Middle frontal gyrus (tissue), 1 donor: ENCODE results near the gene SLC6A4.
"Not testable (repeated sequence)": the region's sequence is repeated elsewhere in the genome, so short reads cannot be mapped to it uniquely, and the experiment has no call there.

Experiments
- DNase-seq: peaks from one replicate; pipeline ENCODE4 v3.0.0-alpha.2; 2015; ENCODE audit warnings: low spot score; ENCODE audit errors: extremely low spot score

The SLC6A4 gene

GRCh38 chr17:30238387-30239088, 3.0 kb upstream of the SLC6A4 start:
- no peak for DNase-seq

DNA sequence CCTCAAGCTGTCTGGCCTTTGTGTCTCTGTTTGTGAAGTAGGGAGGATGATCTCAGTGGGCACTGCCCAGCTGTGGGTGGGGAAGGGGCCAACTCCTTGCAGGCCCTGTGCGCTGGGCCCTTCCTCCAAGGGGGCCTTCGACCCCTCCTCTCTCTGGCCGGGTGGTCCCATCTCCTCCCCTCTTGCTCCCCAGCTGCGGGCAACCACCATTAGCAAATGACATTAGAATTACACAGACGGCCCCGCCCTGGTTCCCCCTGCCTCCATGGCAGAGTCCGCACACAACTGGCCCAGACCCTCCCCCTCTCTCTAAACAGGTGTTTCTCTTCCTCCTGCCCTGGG, 2.5 kb upstream of the SLC6A4 start:
- no peak for DNase-seq

DNA sequence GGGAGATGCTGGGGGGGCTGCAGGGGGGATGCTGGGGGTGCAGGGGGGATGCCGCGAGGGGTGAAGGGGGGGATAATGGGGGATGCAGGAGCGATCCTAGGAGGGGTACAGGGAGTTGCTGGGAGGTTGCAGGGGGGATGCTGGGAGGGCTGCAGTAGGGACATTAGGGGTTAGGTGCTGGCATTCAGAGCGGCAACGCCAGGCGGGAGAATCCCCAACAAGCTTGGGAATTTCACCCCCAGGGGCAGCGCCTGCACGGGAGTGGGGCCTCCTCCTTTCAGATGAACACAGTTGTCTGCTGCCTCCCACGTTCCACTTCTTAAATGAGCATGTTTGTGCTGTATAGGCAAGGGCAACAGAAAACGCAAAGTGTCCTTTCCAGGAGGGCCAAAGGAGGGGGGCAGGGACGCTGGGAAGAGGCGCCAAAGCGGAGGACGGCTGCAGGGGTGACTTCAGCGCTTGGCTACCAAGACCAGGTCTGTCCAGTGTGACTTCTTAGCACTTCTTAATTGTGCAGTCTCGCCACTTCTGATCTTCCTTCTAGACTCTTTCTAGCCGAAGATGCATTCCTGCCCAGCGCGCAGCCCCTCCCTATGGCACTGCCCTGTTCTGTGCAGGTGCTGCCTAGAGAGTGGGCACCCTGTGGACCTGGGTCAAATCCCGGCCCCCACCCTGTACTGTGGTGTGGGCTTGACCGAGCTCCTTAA, 2.0 kb upstream of the SLC6A4 start:
- no peak for DNase-seq

DNA sequence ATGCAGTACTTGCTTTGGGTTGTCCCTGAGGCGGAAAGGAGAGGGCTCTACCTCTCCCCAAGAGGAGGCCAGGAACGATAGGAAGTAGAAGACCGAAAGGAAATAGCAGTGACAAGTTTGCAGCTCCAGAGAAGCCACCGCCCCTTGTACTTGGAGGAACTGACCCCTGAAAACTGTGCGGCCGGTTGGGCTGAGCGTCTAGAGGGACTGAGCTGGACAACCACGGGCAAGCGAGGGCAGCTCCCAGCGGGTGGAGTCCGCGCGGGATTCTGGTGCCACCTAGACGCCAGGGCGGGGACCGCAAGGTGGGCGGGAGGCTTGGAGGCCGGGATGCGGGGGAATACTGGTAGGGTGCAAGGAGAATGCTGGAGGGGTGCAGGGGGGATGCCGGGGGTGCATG, 1.3 kb upstream of the SLC6A4 start:
- DNase-seq, result no peak

DNA sequence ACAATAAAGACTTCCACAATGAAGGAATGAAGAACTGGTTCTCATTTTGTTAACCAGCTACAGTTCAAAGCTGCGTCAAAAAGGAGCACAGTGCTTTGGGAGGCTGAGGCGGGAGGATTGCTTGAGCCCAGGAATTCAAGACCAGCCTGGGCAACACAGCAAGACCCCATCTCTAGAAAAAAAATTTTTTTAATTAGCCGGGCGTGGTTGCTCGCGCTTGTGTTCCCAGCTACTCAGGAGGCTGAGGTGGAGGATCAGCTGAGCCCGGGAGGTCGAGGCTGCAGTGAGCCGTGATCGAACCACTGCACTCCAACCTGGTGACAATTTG, 764 bp upstream of the SLC6A4 start:
- DNase-seq, result no peak

GRCh38 chr17:30234964-30235363, 533 bp downstream of the SLC6A4 start:
- DNase-seq, result no peak

DNA sequence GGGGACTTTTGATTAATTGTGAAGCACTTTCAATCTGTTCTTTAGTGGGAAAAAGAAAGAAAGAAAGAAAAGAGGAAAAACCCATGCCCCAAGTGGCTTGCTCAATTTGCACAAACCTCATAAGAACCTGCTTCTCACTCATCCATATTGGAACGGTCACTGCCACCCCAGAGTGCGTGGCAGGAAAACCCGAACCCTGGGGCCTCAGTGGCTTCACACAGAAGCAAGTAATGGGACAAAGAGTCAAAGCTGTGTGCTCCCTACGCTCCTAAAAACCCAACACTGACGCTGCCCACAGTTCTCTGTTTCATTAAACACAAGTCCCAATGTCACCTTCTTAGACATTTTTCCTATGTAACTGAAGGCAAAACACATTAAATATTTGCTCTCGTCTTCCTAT, 1.2 kb downstream of the SLC6A4 start:
- no peak for DNase-seq

GRCh38 chr17:30232824-30233427, 2.6 kb downstream of the SLC6A4 start:
- DNase-seq, result no peak

DNA sequence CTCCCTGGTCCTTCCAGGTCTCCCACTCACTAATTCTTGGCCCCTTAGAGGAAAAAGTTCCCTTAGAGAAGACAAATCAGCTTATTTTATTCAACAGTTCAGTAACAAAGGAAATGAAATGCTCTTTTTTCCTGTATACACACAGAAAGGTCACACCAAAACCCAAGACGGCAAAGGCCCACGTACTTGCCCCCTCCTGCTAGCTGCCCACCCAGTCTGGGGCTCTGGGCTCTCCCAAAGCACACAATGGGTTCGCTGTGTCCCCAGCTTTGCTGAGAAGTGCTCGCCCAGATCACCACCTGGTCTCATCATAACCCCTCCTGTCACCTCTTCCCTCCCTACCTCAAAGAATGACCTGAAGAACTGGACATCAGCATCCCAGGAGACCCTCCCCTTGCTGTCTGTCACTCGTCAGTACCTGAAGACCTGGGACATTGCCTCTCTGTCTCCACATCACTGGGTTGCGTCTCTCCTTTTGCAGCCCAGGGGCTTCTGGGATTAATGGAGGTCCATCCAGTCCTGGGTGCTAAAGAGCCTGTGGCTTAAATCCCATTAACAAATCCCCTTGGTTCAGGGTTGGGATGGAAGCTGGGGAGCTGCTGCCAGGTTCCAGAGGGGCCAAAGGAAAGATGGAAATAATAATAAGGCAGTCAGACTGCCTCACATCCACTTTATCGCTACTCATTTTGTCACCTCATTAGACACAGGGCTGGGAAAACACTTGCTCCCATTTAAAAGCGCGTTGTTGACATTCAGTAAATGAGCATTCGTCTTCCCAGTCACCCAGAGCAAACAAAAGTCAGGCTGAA, 3.3 kb downstream of the SLC6A4 start:
- no peak for DNase-seq

GRCh38 chr17:30230596-30231125, 4.8 kb downstream of the SLC6A4 start:
- no peak for DNase-seq

GRCh38 chr17:30230009-30230408, 5.5 kb downstream of the SLC6A4 start:
- not testable (repeated sequence) for DNase-seq

GRCh38 chr17:30229012-30229411, 6.5 kb downstream of the SLC6A4 start:
- no peak for DNase-seq

DNA sequence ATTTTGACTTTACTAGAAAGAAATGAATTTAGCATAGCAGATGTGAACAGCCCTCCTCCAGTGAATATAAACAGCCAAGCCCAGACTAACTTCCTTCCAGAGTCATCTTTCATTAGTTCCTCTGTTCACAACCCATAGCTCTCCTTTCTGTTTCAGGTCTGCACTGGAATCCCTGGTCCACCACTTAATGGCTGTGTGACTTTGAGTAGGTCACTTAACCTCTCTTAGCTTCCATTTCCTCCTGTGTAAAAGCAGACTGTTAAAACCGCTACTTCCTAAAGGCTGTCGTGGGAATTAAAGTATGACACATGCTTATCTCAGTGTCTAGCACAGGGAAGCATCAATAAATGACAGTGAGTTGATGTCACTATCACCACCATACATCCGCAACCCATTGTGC, 7.5 kb downstream of the SLC6A4 start:
- no peak for DNase-seq

GRCh38 chr17:30226878-30227277, 8.6 kb downstream of the SLC6A4 start:
- DNase-seq, result no peak

DNA sequence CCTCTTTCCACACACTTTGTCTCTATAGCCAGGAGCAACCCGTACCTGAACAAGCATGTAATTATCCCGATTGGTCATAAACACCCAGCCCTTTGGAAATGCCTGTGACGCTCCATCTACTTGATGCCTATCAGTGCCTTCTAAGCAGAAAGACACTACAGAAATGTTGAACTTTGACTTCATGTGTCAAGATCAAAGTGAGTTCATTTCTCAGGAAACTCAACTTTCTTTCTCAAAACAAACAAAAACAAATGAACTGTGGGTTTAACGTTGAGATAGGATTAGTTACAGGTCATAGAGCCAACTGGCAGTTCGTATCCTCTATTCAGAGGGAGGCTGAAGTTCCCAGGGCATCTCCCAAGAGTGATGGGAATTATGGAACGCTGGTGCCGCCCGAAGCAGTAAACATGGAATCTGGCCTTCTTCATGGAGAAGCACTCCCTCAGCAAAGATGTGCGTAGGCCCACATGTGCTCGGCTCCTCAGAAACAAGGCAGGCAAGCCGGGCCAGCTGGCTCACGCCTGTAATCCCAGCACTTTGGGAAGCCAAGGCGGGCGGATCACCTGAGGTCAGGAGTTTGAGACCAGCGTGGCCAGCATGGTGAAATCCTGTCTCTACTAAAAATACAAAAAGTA, 9.5 kb downstream of the SLC6A4 start:
- no peak for DNase-seq

- no peak for DNase-seq
Measured at GRCh38 chr17:30225112-30225511, 10.4 kb downstream of the SLC6A4 start.

- no peak for DNase-seq
Measured at GRCh38 chr17:30224419-30224960, 11.0 kb downstream of the SLC6A4 start.

DNA sequence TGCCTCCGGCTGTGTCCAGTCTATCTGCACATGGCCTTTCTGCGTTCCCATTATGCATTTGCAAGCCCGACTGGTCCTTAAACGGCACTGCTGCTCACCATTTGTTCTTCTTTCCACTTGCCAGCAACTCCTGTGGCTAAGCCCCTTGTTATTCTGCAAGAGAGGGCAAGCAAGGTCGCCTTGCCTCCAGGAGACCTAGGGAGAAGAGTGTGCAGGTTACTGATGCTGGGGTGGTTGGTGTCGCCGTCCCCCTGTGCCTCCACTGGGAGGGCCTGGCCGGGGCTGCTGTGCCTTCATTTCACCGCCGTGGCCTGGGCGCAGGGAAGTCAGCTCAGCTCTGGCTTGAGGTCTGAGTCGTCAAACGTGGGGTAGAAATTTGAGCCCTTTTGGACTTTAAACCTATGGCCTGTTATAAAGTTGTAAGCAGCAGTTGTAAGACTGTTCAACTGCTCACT, 12.7 kb downstream of the SLC6A4 start:
- DNase-seq, result no peak

GRCh38 chr17:30222251-30222650, 13.2 kb downstream of the SLC6A4 start:
- no peak for DNase-seq

- no peak for DNase-seq
Measured at GRCh38 chr17:30221346-30221745, 14.2 kb downstream of the SLC6A4 start.

- DNase-seq, result no peak
Measured at GRCh38 chr17:30220414-30220813, 15.1 kb downstream of the SLC6A4 start.
